IMR-90 (cell line): ENCODE measurements around the gene ITSN2. TPM values are rescaled to one million over a fixed set of nuclear protein-coding genes. Genes with fewer than 3 reads are reported as not detected.

Source experiments
- ATAC-seq: fragments of 200-7000 bp; cut with Tn5 transposase; 2 replicates; pipeline ENCODE4 v1.9.1; 2020; ENCODE audit warnings: low read depth, mild to moderate bottlenecking, moderate library complexity
- BruUV-seq: library from RNA; stranded (reverse); fragments of 400-500 nt; replicated peaks from 2 replicates; lab custom pipeline; 2021; lab: Mats Ljungman, UMichigan
- CTCF ChIA-PET: fragments of 300-600 bp; formaldehyde crosslinking; extraction: SDS; loops from one replicate; lab custom pipeline; 2021; ENCODE audit warnings: antibody characterized with exemption; lab: Yijun Ruan, JAX
- POLR2A ChIA-PET: fragments of 300-600 bp; sonication (Branson Sonifier 250); formaldehyde crosslinking; loops from one replicate; lab custom pipeline; 2022; ENCODE audit warnings: antibody characterized with exemption; ENCODE audit not compliant: unreplicated experiment; lab: Charles Lee
- DNase-seq: peaks from one replicate; pipeline ENCODE4 v3.0.0; 2013
- H2AFZ ChIP-seq: replicated peaks from 2 replicates; pipeline ENCODE3; 2013; ENCODE audit warnings: low read length, mild to moderate bottlenecking; ENCODE audit not compliant: poor library complexity
- H2AK5ac ChIP-seq: 2 replicates; pipeline ENCODE4 v1.6.1; 2013; ENCODE audit warnings: low read depth, low read length, inconsistent platforms
- H2AK9ac ChIP-seq: replicated peaks from 2 replicates; pipeline ENCODE3; 2013; ENCODE audit warnings: mild to moderate bottlenecking, low read depth, low read length, moderate library complexity; ENCODE audit not compliant: poor library complexity
- H2BK120ac ChIP-seq: 2 replicates; pipeline ENCODE4 v1.6.1; 2013; ENCODE audit warnings: low read depth, low read length, inconsistent platforms
- H2BK15ac ChIP-seq: 3 replicates; pipeline ENCODE4 v1.6.1; 2013; ENCODE audit warnings: low read depth, low read length, inconsistent platforms
- H2BK20ac ChIP-seq: 2 replicates; pipeline ENCODE4 v1.6.1; 2013; ENCODE audit warnings: low read depth, mild to moderate bottlenecking, inconsistent platforms, low read length, moderate library complexity
- H2BK5ac ChIP-seq: 2 replicates; pipeline ENCODE4 v1.6.1; 2013; ENCODE audit warnings: mild to moderate bottlenecking, low read depth, low read length, inconsistent platforms; ENCODE audit not compliant: poor library complexity, severe bottlenecking
- H3K14ac ChIP-seq: replicated peaks from 2 replicates; pipeline ENCODE4 v1.6.1; 2013; ENCODE audit warnings: low read depth, low read length, inconsistent platforms
- H3K18ac ChIP-seq: 2 replicates; pipeline ENCODE4 v1.6.1; 2013; ENCODE audit warnings: low read depth, low read length, control low read depth
- H3K23ac ChIP-seq: 2 replicates; pipeline ENCODE4 v1.6.1; 2013; ENCODE audit warnings: low read depth, low read length, inconsistent platforms
- H3K27ac ChIP-seq: 2 replicates; pipeline ENCODE4 v1.5.1; 2013; ENCODE audit warnings: mild to moderate bottlenecking, control low read depth, low read length; ENCODE audit not compliant: insufficient read depth
- H3K27me3 ChIP-seq: 2 replicates; pipeline ENCODE4 v1.6.1; 2013; ENCODE audit warnings: low read length; ENCODE audit not compliant: control insufficient read depth, insufficient read depth
- H3K36me3 ChIP-seq: 2 replicates; pipeline ENCODE4 v1.6.1; 2013; ENCODE audit warnings: low read length, mixed read lengths; ENCODE audit not compliant: control insufficient read depth, insufficient read depth
- H3K4ac ChIP-seq: 2 replicates; pipeline ENCODE4 v1.6.1; 2013; ENCODE audit warnings: low read depth, low read length, inconsistent platforms
- H3K4me1 ChIP-seq: 2 replicates; pipeline ENCODE4 v1.6.1; 2013; ENCODE audit warnings: low read length, mixed read lengths; ENCODE audit not compliant: control insufficient read depth, insufficient read depth
- H3K4me2 ChIP-seq: 2 replicates; pipeline ENCODE4 v1.6.1; 2013; ENCODE audit warnings: low read depth, mild to moderate bottlenecking, control low read depth, low read length, moderate library complexity
- H3K4me3 ChIP-seq: 2 replicates; pipeline ENCODE4 v1.5.1; 2013; ENCODE audit warnings: low read depth, mild to moderate bottlenecking, control low read depth, low read length, moderate library complexity; ENCODE audit not compliant: insufficient read depth
- H3K56ac ChIP-seq: 2 replicates; pipeline ENCODE4 v1.6.1; 2013; ENCODE audit warnings: low read length, inconsistent platforms; ENCODE audit not compliant: insufficient read depth; ENCODE audit errors: extremely low read depth
- H3K79me1 ChIP-seq, 2 experiments: 2 replicates each; pipeline ENCODE4 v1.6.1; 2013; ENCODE audit warnings: low read length in 2 of 2, inconsistent platforms in 1 of 2, low read depth in 1 of 2
- H3K9ac ChIP-seq: 2 replicates; pipeline ENCODE4 v1.6.1; 2013; ENCODE audit warnings: low read depth, low read length, control low read depth
- H3K9me1 ChIP-seq: 2 replicates; pipeline ENCODE4 v1.6.1; 2013; ENCODE audit warnings: low read length, inconsistent platforms; ENCODE audit not compliant: insufficient read depth
- H3K9me3 ChIP-seq: 2 replicates; pipeline ENCODE4 v1.6.1; 2013; ENCODE audit warnings: low read length; ENCODE audit not compliant: control insufficient read depth, insufficient read depth
- H4K20me1 ChIP-seq: 2 replicates; pipeline ENCODE4 v1.6.1; 2013; ENCODE audit warnings: low read length, inconsistent platforms; ENCODE audit not compliant: insufficient read depth
- H4K5ac ChIP-seq: 2 replicates; pipeline ENCODE4 v1.6.1; 2013; ENCODE audit warnings: mild to moderate bottlenecking, low read depth, low read length, control low read depth
- H4K8ac ChIP-seq, 2 experiments: 2 replicates each; pipeline ENCODE4 v1.6.1; 2013; ENCODE audit warnings: low read depth in 2 of 2, low read length in 2 of 2, control low read depth in 1 of 2, inconsistent platforms in 1 of 2
- H4K91ac ChIP-seq: 2 replicates; pipeline ENCODE4 v1.6.1; 2013; ENCODE audit warnings: low read depth, low read length, inconsistent platforms; ENCODE audit not compliant: insufficient read depth
- CEBPB ChIP-seq: IDR thresholded peaks from 2 replicates; pipeline ENCODE4 v1.6.1; 2012; ENCODE audit warnings: low read depth, low read length, improper control_type of control experiment
- FOS ChIP-seq: fragments of 150-350 bp; IDR thresholded peaks from 2 replicates; pipeline ENCODE4 v1.6.1; 2016; ENCODE audit warnings: low read depth, low read length
- MAFK ChIP-seq: IDR thresholded peaks from 2 replicates; pipeline ENCODE4 v1.6.1; 2012; ENCODE audit warnings: low read depth, low read length, improper control_type of control experiment
- MAZ ChIP-seq: IDR thresholded peaks from 2 replicates; pipeline ENCODE4 v1.6.1; 2012; ENCODE audit warnings: low read depth, mild to moderate bottlenecking, low read length, improper control_type of control experiment, moderate library complexity, borderline replicate concordance
- MXI1 ChIP-seq: IDR thresholded peaks from 2 replicates; pipeline ENCODE4 v1.6.1; 2012; ENCODE audit warnings: low read depth, mild to moderate bottlenecking, low read length, moderate library complexity, borderline replicate concordance
- NFE2L2 ChIP-seq: fragments of 150-350 bp; IDR thresholded peaks from 2 replicates; pipeline ENCODE4 v1.6.1; 2016; ENCODE audit warnings: low read depth, mild to moderate bottlenecking, low read length
- POLR2A ChIP-seq: IDR thresholded peaks from 2 replicates; pipeline ENCODE4 v1.6.1; 2012; ENCODE audit warnings: mild to moderate bottlenecking, low read depth, low read length
- RAD21 ChIP-seq: IDR thresholded peaks from 2 replicates; pipeline ENCODE4 v1.6.1; 2012; ENCODE audit warnings: low read length, improper control_type of control experiment
- RCOR1 ChIP-seq: IDR thresholded peaks from 2 replicates; pipeline ENCODE4 v1.6.1; 2012; ENCODE audit warnings: mild to moderate bottlenecking, low read length, improper control_type of control experiment; ENCODE audit not compliant: insufficient replicate concordance
- RFX5 ChIP-seq: IDR thresholded peaks from 2 replicates; pipeline ENCODE4 v1.8.0; 2012; ENCODE audit warnings: low read depth, mild to moderate bottlenecking, low read length, moderate library complexity
- SMC3 ChIP-seq: fragments of 150-350 bp; IDR thresholded peaks from 2 replicates; pipeline ENCODE4 v1.6.1; 2016; ENCODE audit warnings: low read depth, mild to moderate bottlenecking, antibody characterized with exemption, low read length, moderate library complexity
- WGBS, 2 experiments: methylation state at CpG; one replicate each; pipeline versions ENCODE4 v1.1.5 to v1.1.7; 2013; ENCODE audit warnings: missing lambda C conversion rate in 2 of 2; ENCODE audit not compliant: insufficient read length in 1 of 2; ENCODE audit errors: extremely low coverage in 2 of 2; 5-methylcytosine and 5-hydroxymethylcytosine counted together
- dilution Hi-C: fragments of 300-500 bp; cut with HindIII; formaldehyde crosslinking; loops from one replicate; pipeline ENCODE4 v1.14.3; 2018; ENCODE audit warnings: low sequenced_read_pairs; ENCODE audit not compliant: unreplicated experiment
- in situ Hi-C: fragments of 300-500 bp; cut with MboI; formaldehyde crosslinking; loops from 3 replicates; pipeline ENCODE4 v1.14.3; 2019; ENCODE audit warnings: low sequenced_read_pairs, inconsistent platforms, mixed read lengths
- intact Hi-C: fragments of 100-400 bp; cut with micrococcal nuclease; formaldehyde crosslinking; loops from 2 replicates; pipeline ENCODE4 v1.10.0; 2022
- polyA plus RNA-seq, 3 experiments: library from polyadenylated mRNA; depleted of rRNA; stranded (reverse); fragments of >200 nt; gene quantifications; 2 replicates each; pipeline ENCODE4 v1.2.3, GENCODE V29; 2012; ENCODE audit warnings: low replicate concordance in 1 of 3
- total RNA-seq: library from RNA; depleted of rRNA; stranded (reverse); fragments of >200 nt; gene quantifications from 2 replicates; pipeline ENCODE4 v1.2.3, GENCODE V29; 2012
- TF ChIP-seq, protein P1 (sequence below): conservative IDR thresholded peaks from 2 replicates; pipeline ENCODE4 v1.5.1; 2012; ENCODE audit warnings: mild to moderate bottlenecking, low read depth, low read length, improper control_type of control experiment
- TF ChIP-seq, protein P2 (sequence below): fragments of 150-350 bp; IDR thresholded peaks from 2 replicates; pipeline ENCODE4 v1.6.1; 2016; ENCODE audit warnings: low read depth, mild to moderate bottlenecking, low read length, moderate library complexity, borderline replicate concordance

Gene ITSN2
- total and polyA plus RNA-seq, 2 of the 4 experiments (the other 2 are of a cell fraction), result 10.7 to 17.2 TPM

DNA sequence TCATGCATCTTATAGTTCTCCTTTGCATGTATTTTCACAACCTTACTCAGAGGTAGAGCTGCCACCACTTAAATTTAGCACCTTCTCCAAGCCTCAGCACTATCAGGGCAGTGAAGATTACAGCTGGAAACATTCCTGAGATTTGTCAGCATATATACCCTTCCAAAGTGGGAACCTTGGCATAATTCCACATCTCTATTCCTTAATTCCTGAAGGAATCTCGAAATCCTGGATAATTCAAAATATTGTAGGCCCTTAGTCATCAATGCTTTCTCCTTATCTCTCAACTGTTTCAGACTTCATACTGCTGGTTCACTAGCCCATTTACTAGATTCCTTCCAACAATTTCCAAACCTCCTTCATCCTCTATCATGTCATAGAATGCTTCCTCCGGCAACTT lies 87.4 kb downstream of the ITSN2 start:
- TF ChIP-seq SMC3 (no peak), FOS (no peak), NFE2L2 (no peak), CEBPB (no peak), MXI1 (no peak), MAFK (no peak), RCOR1 (no peak), RAD21 (no peak), RFX5 (no peak), MAZ (no peak), POLR2A (no peak)
- TF ChIP-seq, protein P1, sequence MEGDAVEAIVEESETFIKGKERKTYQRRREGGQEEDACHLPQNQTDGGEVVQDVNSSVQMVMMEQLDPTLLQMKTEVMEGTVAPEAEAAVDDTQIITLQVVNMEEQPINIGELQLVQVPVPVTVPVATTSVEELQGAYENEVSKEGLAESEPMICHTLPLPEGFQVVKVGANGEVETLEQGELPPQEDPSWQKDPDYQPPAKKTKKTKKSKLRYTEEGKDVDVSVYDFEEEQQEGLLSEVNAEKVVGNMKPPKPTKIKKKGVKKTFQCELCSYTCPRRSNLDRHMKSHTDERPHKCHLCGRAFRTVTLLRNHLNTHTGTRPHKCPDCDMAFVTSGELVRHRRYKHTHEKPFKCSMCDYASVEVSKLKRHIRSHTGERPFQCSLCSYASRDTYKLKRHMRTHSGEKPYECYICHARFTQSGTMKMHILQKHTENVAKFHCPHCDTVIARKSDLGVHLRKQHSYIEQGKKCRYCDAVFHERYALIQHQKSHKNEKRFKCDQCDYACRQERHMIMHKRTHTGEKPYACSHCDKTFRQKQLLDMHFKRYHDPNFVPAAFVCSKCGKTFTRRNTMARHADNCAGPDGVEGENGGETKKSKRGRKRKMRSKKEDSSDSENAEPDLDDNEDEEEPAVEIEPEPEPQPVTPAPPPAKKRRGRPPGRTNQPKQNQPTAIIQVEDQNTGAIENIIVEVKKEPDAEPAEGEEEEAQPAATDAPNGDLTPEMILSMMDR, result no peak
- TF ChIP-seq, protein P2, sequence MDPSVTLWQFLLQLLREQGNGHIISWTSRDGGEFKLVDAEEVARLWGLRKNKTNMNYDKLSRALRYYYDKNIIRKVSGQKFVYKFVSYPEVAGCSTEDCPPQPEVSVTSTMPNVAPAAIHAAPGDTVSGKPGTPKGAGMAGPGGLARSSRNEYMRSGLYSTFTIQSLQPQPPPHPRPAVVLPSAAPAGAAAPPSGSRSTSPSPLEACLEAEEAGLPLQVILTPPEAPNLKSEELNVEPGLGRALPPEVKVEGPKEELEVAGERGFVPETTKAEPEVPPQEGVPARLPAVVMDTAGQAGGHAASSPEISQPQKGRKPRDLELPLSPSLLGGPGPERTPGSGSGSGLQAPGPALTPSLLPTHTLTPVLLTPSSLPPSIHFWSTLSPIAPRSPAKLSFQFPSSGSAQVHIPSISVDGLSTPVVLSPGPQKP, result no peak
- 71% methylated on average over 2 of the region's 2 CpGs; no CpG with 5 or more reads in 1 of the 2 experiments for whole genome bisulfite sequencing, 2 experiments
- no peak overlapping the region for H2BK120ac ChIP-seq
- no peak overlapping the region for H2BK5ac ChIP-seq
- DNase-seq, result no peak
- H3K9ac ChIP-seq, result no peak overlapping the region
- H2AFZ ChIP-seq, result no peak overlapping the region
- dilution Hi-C loops (no loop called here), in situ Hi-C loops (no loop called here), intact Hi-C loops (no loop called here)
- no peak overlapping the region for H3K56ac ChIP-seq
- BruUV-seq, result no TSS peak
- H3K27ac ChIP-seq, result no peak overlapping the region
- peaks cover 19% of the 10 kb centered on the region for H3K36me3 ChIP-seq
- H4K5ac ChIP-seq, result no peak overlapping the region
- ChIA-PET CTCF (no interaction called here), POLR2A (no interaction called here)
- H3K9me1 ChIP-seq, result peaks cover 2% of the 10 kb centered on the region; the same call in 1 of the 2 replicates
- no peak overlapping the region for H2BK20ac ChIP-seq
- H3K23ac ChIP-seq, result no peak overlapping the region
- H4K8ac ChIP-seq, result no peak overlapping the region
- H2BK15ac ChIP-seq, result no peak overlapping the region
- H4K20me1 ChIP-seq, result no peaks in the 10 kb centered on the region
- no peak overlapping the region for H3K18ac ChIP-seq
- no peaks in the 10 kb centered on the region; the same call in 1 of the 2 replicates for H3K4me1 ChIP-seq
- H3K4me2 ChIP-seq, result no peak overlapping the region
- no peaks in the 10 kb centered on the region for H3K27me3 ChIP-seq
- no peak overlapping the region for H3K14ac ChIP-seq
- H3K4ac ChIP-seq, result no peak overlapping the region
- H3K9me3 ChIP-seq, result no peaks in the 10 kb centered on the region
- H2AK5ac ChIP-seq, result no peak overlapping the region
- no peak for ATAC-seq
- H2AK9ac ChIP-seq, result no peak overlapping the region
- H3K4me3 ChIP-seq, result no peak overlapping the region
- H3K79me1 ChIP-seq, result peaks cover 0 to 3% of the 10 kb centered on the region in 2 experiments; a peak in 1 of 4 replicates
- H4K91ac ChIP-seq, result no peak overlapping the region
